OCI-LY1 (cell line): ENCODE measurements around the gene RRM2.

ENCODE experiments used
- CTCF ChIP-seq: fragments of 200-600 bp; sonication (generic), shearing (Covaris generic); IDR thresholded peaks from 2 replicates; pipeline ENCODE4 v1.5.1; 2017; ENCODE audit warnings: mild to moderate bottlenecking, antibody characterized with exemption, low read length, moderate library complexity, mixed read lengths
- EZH2 ChIP-seq: fragments of 200-600 bp; sonication (generic), shearing (Covaris generic); IDR thresholded peaks from 2 replicates; pipeline ENCODE4 v1.8.0; 2017; ENCODE audit warnings: borderline replicate concordance, mixed run types, mild to moderate bottlenecking, antibody characterized with exemption, low read length, moderate library complexity, mixed read lengths

GRCh38 chr2:10160203-10160955 is 37.8 kb downstream of the RRM2 start:
- TF ChIP-seq CTCF (no peak), EZH2 (no peak)
